HepG2 (cell line): ENCODE results near the gene PHYH.

Experiments
- CBFB ChIP-seq: sonication (generic); formaldehyde crosslinking; IDR thresholded peaks from 2 replicates; pipeline ENCODE4 v1.4.0; 2020; ENCODE audit warnings: missing genetic modification reagents
- SP1 ChIP-seq, 2 experiments: fragments of 450-650 bp in 1 of 2; sonication (generic) in 1 of 2; formaldehyde crosslinking in 1 of 2; IDR thresholded peaks; 2 replicates each; pipeline versions ENCODE4 v1.4.0 to v1.6.1; 2016 to 2020; ENCODE audit warnings: missing genetic modification reagents in 1 of 2
- ZFP90 ChIP-seq: sonication (generic); formaldehyde crosslinking; IDR thresholded peaks from 2 replicates; pipeline ENCODE4 v1.8.0; 2022; ENCODE audit warnings: missing genetic modification reagents, mild to moderate bottlenecking, inconsistent platforms, borderline replicate concordance
- ZNF614 ChIP-seq: IDR thresholded peaks from 2 replicates; pipeline ENCODE4 v1.6.1; 2018; ENCODE audit warnings: missing biosample characterization, missing genetic modification reagents, inconsistent platforms, borderline replicate concordance

DNA sequence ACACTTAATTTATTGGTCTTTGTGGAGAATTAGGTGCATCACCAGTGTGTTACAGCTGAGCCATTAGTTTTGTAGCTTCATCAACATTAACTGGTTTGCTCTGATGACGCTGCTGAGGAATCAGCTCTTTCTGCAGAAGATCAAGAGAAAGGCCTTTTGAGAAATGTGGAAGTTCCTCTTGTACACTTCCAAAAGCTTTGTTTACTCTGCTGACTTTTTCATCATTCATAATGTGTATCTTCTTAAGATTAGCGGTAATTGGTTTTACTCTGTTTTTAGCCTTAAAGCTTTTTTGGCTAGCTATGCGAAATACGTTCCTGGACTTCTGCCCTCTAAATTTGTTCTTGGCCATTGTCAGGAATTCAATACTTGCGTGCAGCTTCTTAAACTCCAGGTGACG lies 8.2 kb upstream of the PHYH start:
- TF ChIP-seq SP1 (IDR thresholded peaks at IDR 0.05) (no peak), SP1 (CRISPR knock-in tag; IDR thresholded peaks at IDR 0.05) (no peak), ZNF614 (CRISPR knock-in tag) (no peak), ZFP90 (CRISPR knock-in tag) (no peak), CBFB (CRISPR knock-in tag) (no peak)
